Measurements from ENCODE around the gene POLE.

GRCh38 chr12:132727091-132727794 lies 40.1 kb upstream of the POLE start:
- TF ChIP-seq CTCF (conservative IDR thresholded peaks at IDR 0.05; ENCODE audit: low read length) (no peak), EZH2phosphoT487 (IDR thresholded peaks at IDR 0.05; ENCODE audit: borderline replicate concordance) (no peak)
